ENCODE results near the gene SETBP1.

The SETBP1 gene

DNA sequence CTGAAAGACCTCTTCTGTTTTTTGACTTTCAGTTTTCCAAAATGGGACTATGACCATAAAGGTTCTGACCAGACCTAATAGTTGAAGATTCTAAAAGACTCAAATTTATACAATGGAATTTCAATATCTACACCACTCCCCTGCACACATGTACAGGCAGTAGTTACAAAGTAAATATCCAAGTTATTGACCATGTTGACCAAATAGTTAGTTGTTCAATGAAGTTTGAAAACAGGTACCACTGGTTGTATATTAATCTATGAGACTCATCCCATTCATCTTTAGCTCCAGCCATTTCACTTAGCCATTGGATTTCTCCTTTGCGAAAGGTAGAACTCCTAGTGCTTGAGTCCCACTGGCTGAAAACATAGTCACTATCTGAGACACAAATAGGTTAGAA, 277.4 kb downstream of the SETBP1 start:
- in situ Hi-C loops (cut with HindIII; ENCODE audit: low pct_ligation_motif_present, low sequenced_read_pairs) = no loop called here
- Histone ChIP-seq H3K27ac (no peak overlapping the region), H3K36me3 (replicated peaks) (no peaks in the 10 kb centered on the region), H3K27me3 (replicated peaks) (no peaks in the 10 kb centered on the region), H3K4me3 (ENCODE audit: low read depth, low read length) (no peak overlapping the region)
- TF ChIP-seq, protein P1, sequence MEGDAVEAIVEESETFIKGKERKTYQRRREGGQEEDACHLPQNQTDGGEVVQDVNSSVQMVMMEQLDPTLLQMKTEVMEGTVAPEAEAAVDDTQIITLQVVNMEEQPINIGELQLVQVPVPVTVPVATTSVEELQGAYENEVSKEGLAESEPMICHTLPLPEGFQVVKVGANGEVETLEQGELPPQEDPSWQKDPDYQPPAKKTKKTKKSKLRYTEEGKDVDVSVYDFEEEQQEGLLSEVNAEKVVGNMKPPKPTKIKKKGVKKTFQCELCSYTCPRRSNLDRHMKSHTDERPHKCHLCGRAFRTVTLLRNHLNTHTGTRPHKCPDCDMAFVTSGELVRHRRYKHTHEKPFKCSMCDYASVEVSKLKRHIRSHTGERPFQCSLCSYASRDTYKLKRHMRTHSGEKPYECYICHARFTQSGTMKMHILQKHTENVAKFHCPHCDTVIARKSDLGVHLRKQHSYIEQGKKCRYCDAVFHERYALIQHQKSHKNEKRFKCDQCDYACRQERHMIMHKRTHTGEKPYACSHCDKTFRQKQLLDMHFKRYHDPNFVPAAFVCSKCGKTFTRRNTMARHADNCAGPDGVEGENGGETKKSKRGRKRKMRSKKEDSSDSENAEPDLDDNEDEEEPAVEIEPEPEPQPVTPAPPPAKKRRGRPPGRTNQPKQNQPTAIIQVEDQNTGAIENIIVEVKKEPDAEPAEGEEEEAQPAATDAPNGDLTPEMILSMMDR (IDR thresholded peaks at IDR 0.05; ENCODE audit: low read depth, low read length, missing control alignments) = no peak
- no peak for DNase-seq

DNA sequence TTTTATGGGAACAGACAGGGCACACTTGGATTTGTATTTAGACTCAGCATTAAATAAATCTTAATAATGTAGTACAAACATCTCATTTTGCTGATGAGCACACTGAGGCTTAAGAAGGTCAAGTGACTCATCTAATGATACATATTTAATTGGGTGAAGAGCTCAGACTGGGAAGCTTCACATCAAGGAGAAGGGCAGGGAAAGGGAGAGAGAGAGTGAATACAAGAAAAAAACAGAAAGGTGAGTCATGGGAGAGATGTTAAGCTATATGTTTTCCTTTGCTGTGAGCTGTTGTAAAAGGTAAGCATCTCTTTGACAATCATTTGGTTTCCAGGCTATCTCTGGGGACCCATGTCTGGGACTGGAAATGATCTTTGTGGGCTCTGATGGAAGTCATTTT, 277.8 kb downstream of the SETBP1 start:
- Histone ChIP-seq H3K27ac (no peak overlapping the region), H3K27me3 (replicated peaks) (no peaks in the 10 kb centered on the region), H3K36me3 (replicated peaks) (no peaks in the 10 kb centered on the region), H3K4me3 (ENCODE audit: low read depth, low read length) (no peak overlapping the region)
- TF ChIP-seq, protein P1 (IDR thresholded peaks at IDR 0.05; ENCODE audit: low read depth, low read length, missing control alignments) = no peak
- no peak for DNase-seq
- in situ Hi-C loops (cut with HindIII; ENCODE audit: low pct_ligation_motif_present, low sequenced_read_pairs) = no loop called here

DNA sequence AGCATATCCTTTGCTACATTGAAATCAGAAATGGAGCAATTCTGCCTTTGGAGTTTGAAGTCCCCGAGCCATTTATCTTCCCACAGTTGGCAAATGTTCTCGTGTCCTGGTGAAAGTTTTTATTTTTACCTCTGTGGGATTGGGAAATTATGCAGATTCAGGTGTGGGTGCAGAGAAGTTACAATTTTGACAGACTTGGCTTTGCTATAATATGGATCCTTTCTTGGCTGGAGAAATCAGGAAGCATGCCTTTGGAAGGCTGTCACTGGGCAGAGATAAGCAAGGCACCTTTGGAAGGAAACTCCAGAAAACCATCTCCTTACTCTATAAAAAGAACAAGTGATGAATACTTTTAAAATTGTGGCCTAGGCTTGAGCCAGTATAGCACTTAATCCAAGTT, 278.3 kb downstream of the SETBP1 start:
- TF ChIP-seq, protein P1 (IDR thresholded peaks at IDR 0.05; ENCODE audit: low read depth, low read length, missing control alignments) = no peak
- Histone ChIP-seq H3K36me3 (replicated peaks) (no peaks in the 10 kb centered on the region), H3K27me3 (replicated peaks) (no peaks in the 10 kb centered on the region), H3K4me3 (ENCODE audit: low read depth, low read length) (no peak overlapping the region), H3K27ac (no peak overlapping the region)
- in situ Hi-C loops (cut with HindIII; ENCODE audit: low pct_ligation_motif_present, low sequenced_read_pairs) = no loop called here
- DNase-seq = no peak

DNA sequence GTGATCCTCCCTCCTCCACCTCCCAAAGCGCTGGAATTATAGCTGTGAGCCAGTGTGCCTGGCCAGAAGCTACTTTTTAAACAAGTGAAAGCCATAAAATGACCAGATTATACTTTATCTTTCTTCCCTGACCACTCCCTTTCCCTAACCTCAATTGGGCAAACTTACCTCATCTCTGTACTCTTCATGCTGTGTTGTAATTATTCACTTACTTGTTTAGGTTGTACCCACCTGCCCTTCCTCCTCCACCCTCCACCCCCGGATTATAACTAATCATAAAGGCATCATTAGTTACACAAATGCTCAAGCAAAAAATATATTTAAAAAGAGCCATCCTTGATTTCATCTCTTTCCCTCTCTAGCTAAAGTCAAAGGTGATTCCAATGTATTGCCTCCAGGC, 279.9 kb downstream of the SETBP1 start:
- H3K36me3 ChIP-seq (replicated peaks) = no peaks in the 10 kb centered on the region
- no peak overlapping the region for H3K4me3 ChIP-seq (ENCODE audit: low read depth, low read length)
- no peaks in the 10 kb centered on the region for H3K27me3 ChIP-seq (replicated peaks)
- no peak overlapping the region for H3K27ac ChIP-seq
- no peak for DNase-seq
- TF ChIP-seq, protein P1 (IDR thresholded peaks at IDR 0.05; ENCODE audit: low read depth, low read length, missing control alignments) = no peak
- in situ Hi-C loops (cut with HindIII; ENCODE audit: low pct_ligation_motif_present, low sequenced_read_pairs) = no loop called here

DNA sequence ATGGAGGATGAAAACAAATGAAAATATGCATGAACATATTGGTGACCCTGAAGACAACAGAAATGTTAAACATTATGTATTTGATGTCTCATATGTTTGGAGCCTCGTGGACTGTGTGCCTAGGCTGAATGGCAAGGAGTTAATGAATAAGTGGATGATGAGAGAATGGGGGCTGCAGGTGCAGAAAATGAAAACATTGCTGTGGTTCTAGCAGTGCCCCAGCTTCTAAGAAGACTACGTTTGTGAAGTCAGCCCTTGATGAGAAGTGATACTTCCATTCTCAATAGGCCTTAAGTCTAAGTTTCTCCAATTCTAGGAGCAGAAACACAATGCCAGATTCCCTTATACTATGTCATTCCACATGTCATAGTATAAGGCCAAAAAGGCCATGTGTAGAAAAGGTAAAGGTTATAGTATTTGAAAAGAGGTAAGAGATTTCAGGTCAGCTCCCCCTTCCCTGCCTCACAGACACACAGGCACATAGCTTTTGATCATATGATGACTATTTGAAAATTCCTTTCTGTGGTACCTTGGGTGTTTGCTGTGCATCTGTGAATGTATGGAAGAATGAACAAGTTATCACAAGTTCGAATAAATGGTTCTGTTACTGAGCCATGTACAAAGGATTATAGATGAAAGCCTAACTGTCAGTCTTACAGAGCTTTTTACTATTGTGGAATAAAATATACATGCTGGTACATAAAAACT, 280.8 kb downstream of the SETBP1 start:
- TF ChIP-seq, protein P1 (IDR thresholded peaks at IDR 0.05; ENCODE audit: low read depth, low read length, missing control alignments) = no peak
- in situ Hi-C loops (cut with HindIII; ENCODE audit: low pct_ligation_motif_present, low sequenced_read_pairs) = no loop called here
- no peak for DNase-seq
- no peak overlapping the region for H3K27ac ChIP-seq
- H3K27me3 ChIP-seq (replicated peaks) = no peaks in the 10 kb centered on the region
- no peaks in the 10 kb centered on the region for H3K36me3 ChIP-seq (replicated peaks)
- H3K4me3 ChIP-seq (ENCODE audit: low read depth, low read length) = no peak overlapping the region

DNA sequence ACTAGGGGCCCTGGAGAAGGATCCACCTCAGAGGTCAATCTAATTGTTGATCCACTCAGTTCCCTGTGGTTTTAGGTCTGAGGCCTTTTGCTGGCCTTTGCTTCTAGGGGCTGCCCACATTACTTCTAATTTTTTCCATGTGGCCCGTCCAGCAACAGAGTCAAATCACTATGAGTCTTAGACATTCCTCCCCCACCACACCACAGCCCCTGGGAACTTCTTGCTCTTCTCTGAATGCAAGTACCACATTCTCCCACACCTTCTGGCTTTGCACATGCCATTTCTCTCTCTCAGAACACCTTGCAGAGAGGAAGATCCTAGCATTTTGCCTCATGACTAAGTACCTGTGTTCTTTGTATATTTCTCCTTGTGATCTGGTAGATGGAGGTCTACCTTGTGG, 286.9 kb downstream of the SETBP1 start:
- no peak for DNase-seq
- no peaks in the 10 kb centered on the region for H3K36me3 ChIP-seq (replicated peaks)
- H3K27me3 ChIP-seq (replicated peaks) = no peaks in the 10 kb centered on the region
- TF ChIP-seq, protein P1 (IDR thresholded peaks at IDR 0.05; ENCODE audit: low read depth, low read length, missing control alignments) = no peak
- in situ Hi-C loops (cut with HindIII; ENCODE audit: low pct_ligation_motif_present, low sequenced_read_pairs) = no loop called here
- no peak overlapping the region for H3K27ac ChIP-seq
- H3K4me3 ChIP-seq (ENCODE audit: low read depth, low read length) = no peak overlapping the region
